GM12878 (cell line): Measurements from ENCODE around the gene ACACB. TPM values are rescaled to one million over a fixed set of nuclear protein-coding genes. Genes with fewer than 3 reads are reported as not detected.

ENCODE experiments used
- ATAC-seq: fragments of 200-7000 bp; cut with Tn5 transposase; 3 replicates; pipeline ENCODE4 v1.9.1; 2020; ENCODE audit warnings: mild to moderate bottlenecking, moderate library complexity
- BruUV-seq: library from RNA; stranded (reverse); fragments of 400-500 nt; replicated peaks from 2 replicates; lab custom pipeline; 2021; lab: Mats Ljungman, UMichigan
- CTCF ChIA-PET: fragments of 300-600 bp; sonication (Branson Sonifier 250); formaldehyde crosslinking; extraction: SDS; loops from one replicate; lab custom pipeline; 2021; ENCODE audit warnings: inconsistent platforms; lab: Yijun Ruan, JAX
- POLR2A ChIA-PET: fragments of 350-600 bp; formaldehyde crosslinking; extraction: SDS; loops from one replicate; lab custom pipeline; 2021; ENCODE audit warnings: inconsistent platforms; lab: Charles Lee
- RAD21 ChIA-PET: fragments of 300-600 bp; sonication (Branson Sonifier 250); formaldehyde crosslinking; loops from one replicate; lab custom pipeline; 2023; ENCODE audit warnings: antibody characterized with exemption; ENCODE audit not compliant: unreplicated experiment; lab: Charles Lee
- SMC1A ChIA-PET: fragments of 300-600 bp; sonication (Branson Sonifier 250); formaldehyde crosslinking; loops from one replicate; lab custom pipeline; 2023; ENCODE audit not compliant: unreplicated experiment, uncharacterized antibody; lab: Charles Lee
- DNase-seq: peaks from one replicate; pipeline ENCODE4 v3.0.0-alpha.2; 2011; ENCODE audit warnings: low read depth, low spot score
- FAIRE-seq: peaks from 3 replicates; lab custom pipeline; 2011; peaks lifted over from hg19 to GRCh38; lab: Jason Lieb, UNC
- H2AFZ ChIP-seq: 2 replicates; pipeline ENCODE4 v1.6.0; 2011; ENCODE audit warnings: low read depth, low read length, control low read depth; ENCODE audit not compliant: control insufficient read depth
- H3K27ac ChIP-seq: 2 replicates; pipeline ENCODE4 v1.5.1; 2011; ENCODE audit warnings: control low read depth; ENCODE audit not compliant: control insufficient read depth, insufficient read depth
- H3K27me3 ChIP-seq, 2 experiments: replicated peaks in 1 of 2; 2 replicates each; pipeline versions ENCODE4 v1.6.0 to v1.6.1; 2011; ENCODE audit warnings: low read length in 1 of 2; ENCODE audit not compliant: control insufficient read depth in 2 of 2, insufficient read depth in 2 of 2
- H3K36me3 ChIP-seq, 2 experiments: 2 replicates each; pipeline ENCODE4 v1.5.1; 2011; ENCODE audit warnings: low read length in 1 of 2; ENCODE audit not compliant: control insufficient read depth in 2 of 2, insufficient read depth in 2 of 2
- H3K4me1 ChIP-seq: 2 replicates; pipeline ENCODE4 v1.6.1; 2011; ENCODE audit warnings: mild to moderate bottlenecking, low read length, moderate library complexity, mixed read lengths; ENCODE audit not compliant: control insufficient read depth, insufficient read depth
- H3K4me2 ChIP-seq: 2 replicates; pipeline ENCODE4 v1.6.0; 2011; ENCODE audit warnings: control low read depth; ENCODE audit not compliant: control insufficient read depth, insufficient read depth
- H3K4me3 ChIP-seq: fragments of 200-600 bp; sonication (generic); 2 replicates; pipeline ENCODE4 v1.5.1; 2016
- H3K79me2 ChIP-seq: 2 replicates; pipeline ENCODE4 v1.6.0; 2011; ENCODE audit warnings: low read length; ENCODE audit not compliant: control insufficient read depth, insufficient read depth
- H3K9ac ChIP-seq: 2 replicates; pipeline ENCODE4 v1.8.0; 2011; ENCODE audit warnings: low read length, control low read depth, mixed read lengths; ENCODE audit not compliant: control insufficient read depth, insufficient read depth
- H3K9me3 ChIP-seq: replicated peaks from 3 replicates; pipeline ENCODE4 v1.5.1; 2011; ENCODE audit warnings: mild to moderate bottlenecking, low read length; ENCODE audit not compliant: control insufficient read depth, insufficient read depth
- H4K20me1 ChIP-seq: 2 replicates; pipeline ENCODE4 v1.6.0; 2011; ENCODE audit not compliant: control insufficient read depth, insufficient read depth
- ATF7 ChIP-seq: fragments of 450-650 bp; IDR thresholded peaks from 2 replicates; pipeline ENCODE4 v1.6.1; 2016; ENCODE audit warnings: low read depth, mild to moderate bottlenecking
- CREM ChIP-seq: IDR thresholded peaks from 2 replicates; pipeline ENCODE4 v1.6.1; 2014; ENCODE audit warnings: antibody characterized with exemption, low read depth
- MEF2A ChIP-seq: IDR thresholded peaks from 2 replicates; pipeline ENCODE4 v1.6.1; 2011; ENCODE audit warnings: low read depth, mild to moderate bottlenecking, low read length, moderate library complexity; ENCODE audit not compliant: insufficient read depth
- NFYA ChIP-seq: IDR thresholded peaks from 2 replicates; pipeline ENCODE4 v1.6.1; 2011; ENCODE audit warnings: low read depth, mild to moderate bottlenecking, low read length, improper control_type of control experiment, borderline replicate concordance
- TARDBP ChIP-seq: IDR thresholded peaks from 2 replicates; pipeline ENCODE4 v1.6.1; 2016; ENCODE audit warnings: borderline replicate concordance
- ZNF592 ChIP-seq: fragments of 450-650 bp; IDR thresholded peaks from 2 replicates; pipeline ENCODE4 v1.6.1; 2017; ENCODE audit warnings: mild to moderate bottlenecking, moderate library complexity
- ZSCAN29 ChIP-seq: fragments of 450-650 bp; IDR thresholded peaks from 2 replicates; pipeline ENCODE4 v1.6.1; 2017; ENCODE audit warnings: mild to moderate bottlenecking, moderate library complexity
- WGBS: methylation state at CpG from one replicate; pipeline ENCODE4 v1.1.6; 2016; ENCODE audit warnings: low lambda C conversion rate; ENCODE audit not compliant: insufficient replicate concordance, insufficient coverage; ENCODE audit errors: missing lambda C conversion rate; 5-methylcytosine and 5-hydroxymethylcytosine counted together
- in situ Hi-C: fragments of 300-500 bp; cut with MboI; formaldehyde crosslinking; loops from 9 replicates; pipeline ENCODE4 v1.14.3; 2018; ENCODE audit warnings: mixed read lengths
- intact Hi-C: fragments of 100-400 bp; cut with micrococcal nuclease; formaldehyde crosslinking; loops from one replicate; pipeline ENCODE4 v1.14.2; 2022; ENCODE audit not compliant: unreplicated experiment
- polyA plus RNA-seq, 11 experiments: library from polyadenylated mRNA; depleted of rRNA in 4 of 11; unstranded in 6 of 11; stranded (reverse) in 5 of 11; fragments of >200 nt; fragmentation: Nextera tagmentation in 4 of 11; fragmentation: Illumina TruSeq in 1 of 11; extraction: Ambion mirVana in 4 of 11; extraction: Trizol in 1 of 11; gene quantifications; 1 replicate in 1 of 11; 2 replicates in 10 of 11; pipeline versions ENCODE4 v1.2.1 to v1.2.3, GENCODE V29; 2011 to 2016; ENCODE audit warnings: inconsistent platforms in 2 of 11, missing spikeins in 2 of 11, low read depth in 1 of 11
- total RNA-seq, 4 experiments: library from RNA; depleted of rRNA in 3 of 4; stranded (reverse); fragments of >200 nt in 3 of 4; fragmentation: Illumina TruSeq in 1 of 4; extraction: Trizol in 1 of 4; gene quantifications; 2 replicates each; pipeline versions ENCODE4 v1.2.1 to v1.2.3, GENCODE V29; 2013 to 2021
- TF ChIP-seq, protein P1 (sequence below): fragments of 450-650 bp; IDR thresholded peaks from 2 replicates; pipeline ENCODE4 v1.6.1; 2017; ENCODE audit warnings: low read depth, mild to moderate bottlenecking, moderate library complexity

ACACB gene
- total and polyA plus RNA-seq, 10 of the 15 experiments (the other 5 are each of a cell fraction or from before 2014, with no cell fraction given) = 0.05 to 1.9 (median 0.38) TPM; not detected in 2

GRCh38 chr12:109102491-109102890 lies 13.9 kb upstream of the ACACB start (continued):
- TF ChIP-seq TARDBP (no peak), ZNF592 (no peak), NFYA (no peak), MEF2A (no peak), ZSCAN29 (no peak), CREM (no peak)
- TF ChIP-seq, protein P1, sequence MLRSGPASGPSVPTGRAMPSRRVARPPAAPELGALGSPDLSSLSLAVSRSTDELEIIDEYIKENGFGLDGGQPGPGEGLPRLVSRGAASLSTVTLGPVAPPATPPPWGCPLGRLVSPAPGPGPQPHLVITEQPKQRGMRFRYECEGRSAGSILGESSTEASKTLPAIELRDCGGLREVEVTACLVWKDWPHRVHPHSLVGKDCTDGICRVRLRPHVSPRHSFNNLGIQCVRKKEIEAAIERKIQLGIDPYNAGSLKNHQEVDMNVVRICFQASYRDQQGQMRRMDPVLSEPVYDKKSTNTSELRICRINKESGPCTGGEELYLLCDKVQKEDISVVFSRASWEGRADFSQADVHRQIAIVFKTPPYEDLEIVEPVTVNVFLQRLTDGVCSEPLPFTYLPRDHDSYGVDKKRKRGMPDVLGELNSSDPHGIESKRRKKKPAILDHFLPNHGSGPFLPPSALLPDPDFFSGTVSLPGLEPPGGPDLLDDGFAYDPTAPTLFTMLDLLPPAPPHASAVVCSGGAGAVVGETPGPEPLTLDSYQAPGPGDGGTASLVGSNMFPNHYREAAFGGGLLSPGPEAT = no peak
- TF ChIP-seq, all 136 proteins: peak for 0

GRCh38 chr12:109105176-109105575 lies 11.2 kb upstream of the ACACB start:
- Histone ChIP-seq H3K4me3 (no peak overlapping the region), H3K4me2 (no peak overlapping the region), H3K9me3 (no peaks in the 10 kb centered on the region), H3K27ac (no peak overlapping the region), H3K9ac (no peak overlapping the region), H3K27me3 (no peaks in the 10 kb centered on the region), H3K79me2 (no peaks in the 10 kb centered on the region; the same call in 1 of the 2 replicates), H2AFZ (no peak overlapping the region), H3K4me1 (no peaks in the 10 kb centered on the region), H3K36me3 (peaks cover 10 to 19% of the 10 kb centered on the region in 2 experiments), H4K20me1 (no peaks in the 10 kb centered on the region)
- DNase-seq (no peak), FAIRE-seq (no peak), ATAC-seq (no peak)
- SMC1A ChIA-PET = no interaction called here
- POLR2A ChIA-PET = no interaction called here
- whole genome bisulfite sequencing = 98% methylated on average over 5 of the region's 5 CpGs
- in situ Hi-C loops = no loop called here
- no TSS peak for BruUV-seq
- CTCF ChIA-PET = no interaction called here
- RAD21 ChIA-PET = no interaction called here
- no peak for TF ChIP-seq ATF7
- intact Hi-C loops = no loop called here
